ENCODE results near the gene NPM3.

NPM3 gene

GRCh38 chr10:101749047-101750016 is 33.9 kb downstream of the NPM3 start:
- DNase-seq: no peak

GRCh38 chr10:101748496-101748895 is 34.8 kb downstream of the NPM3 start:
- DNase-seq: no peak

GRCh38 chr10:101745074-101745696 is 38.1 kb downstream of the NPM3 start:
- no peak for DNase-seq

GRCh38 chr10:101744267-101744666 is 39.0 kb downstream of the NPM3 start:
- DNase-seq: no peak

- DNase-seq: no peak
These were observed 41.3 kb downstream of the NPM3 start for GRCh38 chr10:101741938-101742337.

- no peak for DNase-seq
These were observed 46.6 kb downstream of the NPM3 start for GRCh38 chr10:101736666-101737065.

GRCh38 chr10:101732096-101732495 is 51.1 kb downstream of the NPM3 start:
- no peak for DNase-seq
